Transverse colon (tissue), 4 donors: Measurements from ENCODE around the gene LASP1NB.

Experiments
- DNase-seq: peaks from one replicate; pipeline ENCODE4 v3.0.0-alpha.2; 2019
- H3K27ac ChIP-seq, 4 donors: fragments of 200-600 bp; sonication (generic); 2 replicates each; pipeline ENCODE4 v1.5.1; 2016 to 2018; ENCODE audit warnings: inconsistent platforms in 4 of 4
- H3K27me3 ChIP-seq: fragments of 200-600 bp; sonication (generic); 2 replicates; pipeline ENCODE4 v1.5.1; 2017; ENCODE audit warnings: inconsistent platforms
- H3K36me3 ChIP-seq, 4 donors: fragments of 200-600 bp; sonication (generic); 2 replicates each; pipeline ENCODE4 v1.5.1; 2017 to 2019; ENCODE audit warnings: inconsistent platforms in 4 of 4
- H3K4me1 ChIP-seq, 4 donors: fragments of 200-600 bp; sonication (generic); 2 replicates each; pipeline ENCODE4 v1.5.1; 2017 to 2020; ENCODE audit warnings: inconsistent platforms in 4 of 4
- H3K4me3 ChIP-seq, 4 donors: fragments of 200-600 bp; sonication (generic); 1 replicate in 1 of 4; 2 replicates in 3 of 4; pipeline versions ENCODE4 v1.5.1 to v1.6.1; 2017 to 2019; ENCODE audit warnings: inconsistent platforms in 4 of 4
- H3K9me3 ChIP-seq, 2 donors: fragments of 200-600 bp; sonication (generic); 2 replicates each; pipeline ENCODE4 v1.5.1; 2017 to 2019; ENCODE audit warnings: inconsistent platforms in 2 of 2
- EP300 ChIP-seq: sonication (generic); formaldehyde crosslinking; IDR thresholded peaks from one replicate; pipeline ENCODE4 v1.6.1; 2017; ENCODE audit warnings: antibody characterized with exemption, low read depth
- POLR2A ChIP-seq: fragments of 450-650 bp; IDR thresholded peaks from one replicate; pipeline ENCODE4 v1.6.1; 2016; ENCODE audit warnings: antibody characterized with exemption, mild to moderate bottlenecking, moderate library complexity
- POLR2AphosphoS5 ChIP-seq, 3 donors: sonication (generic); formaldehyde crosslinking; IDR thresholded peaks; one replicate each; pipeline ENCODE4 v1.6.1; 2016; ENCODE audit warnings: antibody characterized with exemption in 3 of 3
- WGBS, 2 donors: methylation state at CpG; one replicate each; pipeline ENCODE4 v1.1.5; 2018; ENCODE audit warnings: low coverage in 1 of 2; 5-methylcytosine and 5-hydroxymethylcytosine counted together
- in situ Hi-C, 4 donors: fragments of 200-750 bp; cut with MboI; loops; one replicate each; pipeline versions ENCODE4 v1.15.0 to v1.15.1; 2017; ENCODE audit warnings: low sequenced_read_pairs in 3 of 4, low pct_ligation_motif_present in 1 of 4, low pct_unique_long_range_greater_than_20kb in 1 of 4
- intact Hi-C: fragments of 100-400 bp; cut with DNase I; formaldehyde crosslinking; loops from one replicate; pipeline ENCODE4 v1.15.1; 2023; ENCODE audit warnings: low total_unique reads
- TF ChIP-seq, protein P1 (sequence below), 5 experiments: fragments of 200-600 bp in 3 of 5; fragments of 450-650 bp in 2 of 5; sonication (generic) in 3 of 5; IDR thresholded peaks; 1 replicate in 2 of 5; 2 replicates in 3 of 5; pipeline ENCODE4 v1.5.1; 2016 to 2017; ENCODE audit warnings: antibody characterized with exemption in 5 of 5, inconsistent platforms in 3 of 5, mild to moderate bottlenecking in 2 of 5, moderate library complexity in 1 of 5

Gene LASP1NB

GRCh38 chr17:38885728-38886642 is 39.4 kb upstream of the LASP1NB start:
- no peak for TF ChIP-seq EP300
- WGBS, 2 donors, result 62 to 83% methylated on average over 2 to 11 of the region's 11 CpGs
- Histone ChIP-seq H3K27ac (peak overlapping the region; percentile 44 to 54 (median 46)), H3K4me1 (peaks cover 43 to 87% (median 60%) of the 10 kb centered on the region in 4 donors), H3K4me3 (no peak overlapping the region), H3K36me3 (peaks cover 0 to 3% (median 0%) of the 10 kb centered on the region in 4 donors), H3K9me3 (no peaks in the 10 kb centered on the region), H3K27me3 (no peaks in the 10 kb centered on the region)
- in situ Hi-C loops, result no loop called here
- no peak for DNase-seq
- intact Hi-C loops, result no loop called here

- H3K4me3 ChIP-seq, result no peak overlapping the region
- peaks cover 0 to 8% (median 3%) of the 10 kb centered on the region in 4 donors for H3K36me3 ChIP-seq
- no peak for TF ChIP-seq EP300
- TF ChIP-seq POLR2AphosphoS5 (IDR thresholded peaks at IDR 0.05), result peak in 1 of 3 donors; percentile 11
- intact Hi-C loops, result no loop called here
- DNase-seq, result peak; percentile 49
- peaks cover 37 to 83% (median 54%) of the 10 kb centered on the region in 4 donors for H3K4me1 ChIP-seq
- H3K27ac ChIP-seq, result peak overlapping the region; percentile 44 to 54 (median 46)
- in situ Hi-C loops, result no loop called here
- no peaks in the 10 kb centered on the region for H3K9me3 ChIP-seq
- no peaks in the 10 kb centered on the region for H3K27me3 ChIP-seq
- WGBS, 2 donors, result 31% methylated on average over 8 of the region's 8 CpGs; no CpG with 5 or more reads in 1 of the 2 donors
Measured at GRCh38 chr17:38886643-38887010, 38.8 kb upstream of the LASP1NB start.

DNA sequence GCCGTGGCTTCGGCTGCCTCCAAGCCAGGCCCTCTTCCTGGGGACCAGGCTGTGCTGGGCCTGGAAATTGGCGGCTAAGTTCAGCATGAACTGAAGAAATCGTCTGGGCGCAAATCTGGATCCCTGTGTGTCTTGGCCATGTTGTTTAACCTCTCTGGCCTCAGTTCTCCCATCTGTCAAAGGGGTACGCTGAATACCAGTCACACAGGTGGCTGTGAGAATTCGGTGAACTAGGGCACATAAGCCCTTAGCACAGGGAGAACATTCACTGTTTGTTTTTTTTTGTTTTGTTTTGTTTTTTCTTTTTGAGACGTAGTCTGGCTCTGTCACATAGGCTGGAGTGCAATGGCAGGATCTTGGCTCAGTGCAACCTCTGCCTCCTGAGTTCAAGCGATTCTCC is 36.6 kb upstream of the LASP1NB start:
- Histone ChIP-seq H3K9me3 (no peaks in the 10 kb centered on the region), H3K4me1 (peaks cover 25 to 83% (median 45%) of the 10 kb centered on the region in 4 donors), H3K36me3 (peaks cover 0 to 20% (median 7%) of the 10 kb centered on the region in 4 donors), H3K27ac (no peak overlapping the region), H3K27me3 (no peaks in the 10 kb centered on the region), H3K4me3 (no peak overlapping the region)
- intact Hi-C loops (no loop called here), in situ Hi-C loops (no loop called here)
- WGBS, 2 donors, result 81 to 87% methylated on average over 2 to 9 of the region's 9 CpGs
- TF ChIP-seq, protein P1, sequence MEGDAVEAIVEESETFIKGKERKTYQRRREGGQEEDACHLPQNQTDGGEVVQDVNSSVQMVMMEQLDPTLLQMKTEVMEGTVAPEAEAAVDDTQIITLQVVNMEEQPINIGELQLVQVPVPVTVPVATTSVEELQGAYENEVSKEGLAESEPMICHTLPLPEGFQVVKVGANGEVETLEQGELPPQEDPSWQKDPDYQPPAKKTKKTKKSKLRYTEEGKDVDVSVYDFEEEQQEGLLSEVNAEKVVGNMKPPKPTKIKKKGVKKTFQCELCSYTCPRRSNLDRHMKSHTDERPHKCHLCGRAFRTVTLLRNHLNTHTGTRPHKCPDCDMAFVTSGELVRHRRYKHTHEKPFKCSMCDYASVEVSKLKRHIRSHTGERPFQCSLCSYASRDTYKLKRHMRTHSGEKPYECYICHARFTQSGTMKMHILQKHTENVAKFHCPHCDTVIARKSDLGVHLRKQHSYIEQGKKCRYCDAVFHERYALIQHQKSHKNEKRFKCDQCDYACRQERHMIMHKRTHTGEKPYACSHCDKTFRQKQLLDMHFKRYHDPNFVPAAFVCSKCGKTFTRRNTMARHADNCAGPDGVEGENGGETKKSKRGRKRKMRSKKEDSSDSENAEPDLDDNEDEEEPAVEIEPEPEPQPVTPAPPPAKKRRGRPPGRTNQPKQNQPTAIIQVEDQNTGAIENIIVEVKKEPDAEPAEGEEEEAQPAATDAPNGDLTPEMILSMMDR (IDR thresholded peaks at IDR 0.05), result no peak
- DNase-seq, result no peak

- intact Hi-C loops, result no loop called here
- no peak overlapping the region for H3K27ac ChIP-seq
- no peak overlapping the region for H3K4me3 ChIP-seq
- TF ChIP-seq, protein P1 (IDR thresholded peaks at IDR 0.05), result no peak
- no peak for TF ChIP-seq EP300
- TF ChIP-seq POLR2AphosphoS5 (IDR thresholded peaks at IDR 0.05), result no peak
- TF ChIP-seq POLR2A, result no peak
- H3K36me3 ChIP-seq, result peaks cover 0 to 20% (median 7%) of the 10 kb centered on the region in 4 donors
- no peaks in the 10 kb centered on the region for H3K27me3 ChIP-seq
- in situ Hi-C loops, result no loop called here
- no peaks in the 10 kb centered on the region for H3K9me3 ChIP-seq
- 49 to 81% methylated on average over 3 to 12 of the region's 12 CpGs for WGBS, 2 donors
- H3K4me1 ChIP-seq, result peaks cover 20 to 78% (median 41%) of the 10 kb centered on the region in 4 donors
- DNase-seq, result no peak
Measured at GRCh38 chr17:38889745-38890409, 35.5 kb upstream of the LASP1NB start.

DNA sequence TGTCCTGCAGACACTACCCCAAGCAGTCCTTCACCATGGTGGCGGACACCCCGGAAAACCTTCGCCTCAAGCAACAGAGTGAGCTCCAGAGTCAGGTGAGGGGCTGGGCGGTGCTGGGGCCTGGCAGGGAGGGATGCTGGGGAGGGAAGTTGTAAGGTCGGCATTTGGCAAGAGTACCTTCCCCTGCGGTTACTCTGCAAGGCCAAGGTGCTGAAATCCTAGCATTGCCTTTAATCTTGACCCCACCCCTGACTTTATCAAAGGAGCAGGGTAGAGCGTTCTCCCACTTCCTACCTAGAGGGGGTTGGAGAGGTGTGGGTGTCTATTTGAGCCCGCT is 35.0 kb upstream of the LASP1NB start:
- Histone ChIP-seq H3K36me3 (peaks cover 0 to 20% (median 7%) of the 10 kb centered on the region in 4 donors), H3K4me1 (peaks cover 15 to 73% (median 36%) of the 10 kb centered on the region in 4 donors), H3K27ac (no peak overlapping the region), H3K27me3 (no peaks in the 10 kb centered on the region), H3K9me3 (no peaks in the 10 kb centered on the region), H3K4me3 (no peak overlapping the region)
- in situ Hi-C loops (no loop called here), intact Hi-C loops (no loop called here)
- TF ChIP-seq EP300 (no peak), POLR2AphosphoS5 (IDR thresholded peaks at IDR 0.05) (no peak), POLR2A (no peak)
- TF ChIP-seq, protein P1 (IDR thresholded peaks at IDR 0.05), result no peak
- 82% methylated on average over 8 of the region's 8 CpGs; no CpG with 5 or more reads in 1 of the 2 donors for WGBS, 2 donors
- DNase-seq, result no peak
